K562 (cell line): ENCODE measurements around the gene CHERP. TPM values are rescaled to one million over a fixed set of nuclear protein-coding genes. Genes with fewer than 3 reads are reported as not detected.

Experiments used
- LARP7 ChIP-seq: fragments of 450-650 bp; IDR thresholded peaks from 2 replicates; pipeline ENCODE4 v1.6.1; 2016
- MITF ChIP-seq: IDR thresholded peaks from 2 replicates; pipeline ENCODE4 v1.6.1; 2014; ENCODE audit warnings: antibody characterized with exemption
- NFYB ChIP-seq: IDR thresholded peaks from 2 replicates; pipeline ENCODE4 v1.6.1; 2011; ENCODE audit warnings: mild to moderate bottlenecking, moderate library complexity; ENCODE audit not compliant: insufficient read length; ENCODE audit errors: extremely low read depth
- NR2F6 ChIP-seq: fragments of 450-650 bp; formaldehyde crosslinking; IDR thresholded peaks from 2 replicates; pipeline ENCODE4 v1.4.0; 2020; ENCODE audit warnings: mild to moderate bottlenecking
- PCBP1 ChIP-seq: fragments of 200-400 bp; formaldehyde crosslinking; IDR thresholded peaks from 2 replicates; pipeline ENCODE4 v1.6.1; 2018; ENCODE audit warnings: mild to moderate bottlenecking, low read depth, low read length; ENCODE audit not compliant: poor library complexity, severe bottlenecking
- RBM25 ChIP-seq: fragments of 200-400 bp; formaldehyde crosslinking; IDR thresholded peaks from 2 replicates; pipeline ENCODE4 v1.6.1; 2018; ENCODE audit warnings: low read length, low read depth, moderate library complexity; ENCODE audit not compliant: severe bottlenecking
- RFX1 ChIP-seq: fragments of 450-650 bp; IDR thresholded peaks from 2 replicates; pipeline ENCODE4 v1.6.1; 2016; ENCODE audit warnings: mild to moderate bottlenecking, moderate library complexity
- SLC30A9 ChIP-seq: fragments of 250-450 bp; sonication (Bioruptor Pico); IDR thresholded peaks from 2 replicates; pipeline ENCODE4 v1.8.0; 2022; ENCODE audit warnings: mild to moderate bottlenecking, moderate library complexity
- TCF7L2 ChIP-seq: fragments of 150-350 bp; IDR thresholded peaks from 2 replicates; pipeline ENCODE4 v1.6.1; 2016; ENCODE audit warnings: low read depth, mild to moderate bottlenecking, low read length, moderate library complexity
- U2AF1 ChIP-seq: fragments of 200-400 bp; formaldehyde crosslinking; optimal IDR thresholded peaks from 2 replicates; pipeline ENCODE3; 2017; ENCODE audit warnings: mild to moderate bottlenecking, low read depth, low read length, moderate library complexity
- ZNF354B ChIP-seq: fragments of 250-450 bp; sonication (Bioruptor Pico); IDR thresholded peaks from 2 replicates; pipeline ENCODE4 v1.4.0; 2020
- ZNF79 ChIP-seq: fragments of 250-450 bp; sonication (Bioruptor Pico); IDR thresholded peaks from 2 replicates; pipeline ENCODE4 v1.4.0; 2020; ENCODE audit warnings: low read depth, mild to moderate bottlenecking, moderate library complexity
- polyA plus RNA-seq, 8 experiments: library from polyadenylated mRNA; depleted of rRNA in 4 of 8; stranded (reverse) in 5 of 8; unstranded in 3 of 8; fragments of >200 nt; fragmentation: Nextera tagmentation in 2 of 8; fragmentation: Illumina TruSeq in 1 of 8; extraction: Ambion mirVana in 2 of 8; extraction: Trizol in 1 of 8; gene quantifications; 2 replicates each; pipeline versions ENCODE4 v1.2.1 to v1.2.3, GENCODE V29; 2011 to 2014; ENCODE audit warnings: inconsistent platforms in 1 of 8, missing spikeins in 1 of 8
- total RNA-seq, 7 experiments: library from RNA; depleted of rRNA in 6 of 7; stranded (reverse); fragments of >200 nt in 6 of 7; fragmentation: Illumina TruSeq in 2 of 7; extraction: Trizol in 2 of 7; gene quantifications; 2 replicates each; pipeline versions ENCODE4 v1.2.1 to v1.2.3, GENCODE V29; 2011 to 2021; ENCODE audit warnings: low replicate concordance in 1 of 7
- TF ChIP-seq, protein P1 (sequence below): IDR thresholded peaks from 2 replicates; pipeline ENCODE4 v1.6.1; 2011; ENCODE audit warnings: borderline replicate concordance, low read depth, mild to moderate bottlenecking, moderate library complexity, low read length; ENCODE audit not compliant: insufficient read depth, poor library complexity, severe bottlenecking
- TF ChIP-seq, protein P2 (sequence below): IDR thresholded peaks from 2 replicates; pipeline ENCODE4 v1.6.1; 2016; ENCODE audit warnings: missing genetic modification characterization, missing compliant biosample characterization

The CHERP gene
- total and polyA plus RNA-seq, 9 of the 15 experiments (the other 6 are each of a cell fraction or from before 2014, with no cell fraction given): 0.60 to 85.1 (median 7.8) TPM

DNA sequence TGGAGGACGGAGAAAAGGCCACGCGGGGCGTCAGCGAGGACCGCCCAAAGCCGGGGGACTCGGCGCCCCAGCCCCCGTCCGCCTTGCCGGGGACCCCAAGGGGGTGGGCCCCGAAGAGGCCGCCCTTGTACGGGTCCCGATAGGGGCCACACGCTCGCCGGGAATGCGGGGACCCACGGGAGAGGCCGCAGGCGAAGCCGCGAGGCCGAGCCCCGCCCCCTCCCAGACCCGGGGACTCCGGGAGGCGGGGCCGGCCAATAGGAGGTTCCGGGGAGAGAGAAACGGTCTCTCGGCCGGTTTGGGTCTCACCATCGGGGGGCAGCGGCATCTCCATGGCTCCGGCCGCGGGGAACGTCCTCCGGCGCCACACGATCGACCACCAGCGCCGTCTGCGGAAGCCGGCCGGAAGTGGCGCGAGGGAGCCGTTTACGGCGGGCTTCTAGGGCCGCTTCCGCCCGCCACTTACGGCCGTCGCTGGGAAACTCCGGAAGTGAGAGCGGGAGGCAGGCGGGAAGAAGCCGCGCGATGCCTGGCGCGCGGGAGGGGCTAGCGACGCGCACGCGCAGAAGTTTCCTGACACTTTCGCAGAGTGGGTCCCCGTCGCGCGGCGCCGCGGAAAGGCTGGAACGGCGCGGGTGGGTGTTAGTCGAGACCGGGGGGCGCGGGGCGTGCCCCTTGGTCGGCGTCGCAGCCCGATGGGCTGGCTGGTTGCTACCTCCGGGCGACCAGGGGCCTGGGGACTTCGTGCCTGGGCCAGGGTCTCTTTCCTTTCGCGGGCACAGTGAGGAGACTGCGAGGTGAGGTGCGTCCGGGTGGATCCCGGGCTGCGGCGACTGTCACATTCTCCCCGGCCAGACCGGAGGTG lies at the start of gene CHERP (continued):
- TF ChIP-seq, protein P1, sequence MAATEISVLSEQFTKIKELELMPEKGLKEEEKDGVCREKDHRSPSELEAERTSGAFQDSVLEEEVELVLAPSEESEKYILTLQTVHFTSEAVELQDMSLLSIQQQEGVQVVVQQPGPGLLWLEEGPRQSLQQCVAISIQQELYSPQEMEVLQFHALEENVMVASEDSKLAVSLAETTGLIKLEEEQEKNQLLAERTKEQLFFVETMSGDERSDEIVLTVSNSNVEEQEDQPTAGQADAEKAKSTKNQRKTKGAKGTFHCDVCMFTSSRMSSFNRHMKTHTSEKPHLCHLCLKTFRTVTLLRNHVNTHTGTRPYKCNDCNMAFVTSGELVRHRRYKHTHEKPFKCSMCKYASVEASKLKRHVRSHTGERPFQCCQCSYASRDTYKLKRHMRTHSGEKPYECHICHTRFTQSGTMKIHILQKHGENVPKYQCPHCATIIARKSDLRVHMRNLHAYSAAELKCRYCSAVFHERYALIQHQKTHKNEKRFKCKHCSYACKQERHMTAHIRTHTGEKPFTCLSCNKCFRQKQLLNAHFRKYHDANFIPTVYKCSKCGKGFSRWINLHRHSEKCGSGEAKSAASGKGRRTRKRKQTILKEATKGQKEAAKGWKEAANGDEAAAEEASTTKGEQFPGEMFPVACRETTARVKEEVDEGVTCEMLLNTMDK: no peak
- no peak for TF ChIP-seq RBM25
- TF ChIP-seq, protein P2, sequence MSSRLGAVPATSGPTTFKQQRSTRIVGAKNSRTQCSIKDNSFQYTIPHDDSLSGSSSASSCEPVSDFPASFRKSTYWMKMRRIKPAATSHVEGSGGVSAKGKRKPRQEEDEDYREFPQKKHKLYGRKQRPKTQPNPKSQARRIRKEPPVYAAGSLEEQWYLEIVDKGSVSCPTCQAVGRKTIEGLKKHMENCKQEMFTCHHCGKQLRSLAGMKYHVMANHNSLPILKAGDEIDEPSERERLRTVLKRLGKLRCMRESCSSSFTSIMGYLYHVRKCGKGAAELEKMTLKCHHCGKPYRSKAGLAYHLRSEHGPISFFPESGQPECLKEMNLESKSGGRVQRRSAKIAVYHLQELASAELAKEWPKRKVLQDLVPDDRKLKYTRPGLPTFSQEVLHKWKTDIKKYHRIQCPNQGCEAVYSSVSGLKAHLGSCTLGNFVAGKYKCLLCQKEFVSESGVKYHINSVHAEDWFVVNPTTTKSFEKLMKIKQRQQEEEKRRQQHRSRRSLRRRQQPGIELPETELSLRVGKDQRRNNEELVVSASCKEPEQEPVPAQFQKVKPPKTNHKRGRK: no peak
- no peak for TF ChIP-seq LARP7
- TF ChIP-seq ZNF79: no peak
- peak; percentile 93 for TF ChIP-seq RFX1
- 0 out of 2 replicates have a peak, but pooled peaks have one; percentile 33 for TF ChIP-seq MITF
- no peak for TF ChIP-seq NFYB
- TF ChIP-seq PCBP1: no peak
- no peak for TF ChIP-seq NR2F6 (CRISPR knock-in tag)
- no peak for TF ChIP-seq TCF7L2
- TF ChIP-seq SLC30A9 (CRISPR knock-in tag): no peak
- TF ChIP-seq ZNF354B: no peak
- TF ChIP-seq U2AF1: peak; percentile 63
